AG04449 (cell line): ENCODE measurements around the gene GALM.

Experiments
- CTCF ChIA-PET: fragments of 350-600 bp; formaldehyde crosslinking; extraction: SDS; loops from one replicate; lab custom pipeline; 2021; ENCODE audit warnings: antibody characterized with exemption; lab: Yijun Ruan, JAX
- POLR2A ChIA-PET: fragments of 400-600, 350-600 bp; formaldehyde crosslinking; extraction: SDS; loops from one replicate; lab custom pipeline; 2020; ENCODE audit warnings: antibody characterized with exemption, inconsistent platforms; lab: Yijun Ruan, JAX
- DNase-seq: peaks from one replicate; pipeline ENCODE4 v3.0.0-alpha.2; 2010; ENCODE audit warnings: low read depth, low spot score
- H3K4me3 ChIP-seq: 2 replicates; pipeline ENCODE4 v1.5.1; 2011; ENCODE audit warnings: low read depth, mild to moderate bottlenecking, control low read depth, low read length
- TF ChIP-seq, protein P1 (sequence below): IDR thresholded peaks from one replicate; pipeline ENCODE4 v1.5.1; 2011; ENCODE audit warnings: mild to moderate bottlenecking, moderate library complexity, low read length, control low read depth, inconsistent platforms; ENCODE audit not compliant: insufficient read depth; ENCODE audit errors: missing control alignments

The GALM gene

DNA sequence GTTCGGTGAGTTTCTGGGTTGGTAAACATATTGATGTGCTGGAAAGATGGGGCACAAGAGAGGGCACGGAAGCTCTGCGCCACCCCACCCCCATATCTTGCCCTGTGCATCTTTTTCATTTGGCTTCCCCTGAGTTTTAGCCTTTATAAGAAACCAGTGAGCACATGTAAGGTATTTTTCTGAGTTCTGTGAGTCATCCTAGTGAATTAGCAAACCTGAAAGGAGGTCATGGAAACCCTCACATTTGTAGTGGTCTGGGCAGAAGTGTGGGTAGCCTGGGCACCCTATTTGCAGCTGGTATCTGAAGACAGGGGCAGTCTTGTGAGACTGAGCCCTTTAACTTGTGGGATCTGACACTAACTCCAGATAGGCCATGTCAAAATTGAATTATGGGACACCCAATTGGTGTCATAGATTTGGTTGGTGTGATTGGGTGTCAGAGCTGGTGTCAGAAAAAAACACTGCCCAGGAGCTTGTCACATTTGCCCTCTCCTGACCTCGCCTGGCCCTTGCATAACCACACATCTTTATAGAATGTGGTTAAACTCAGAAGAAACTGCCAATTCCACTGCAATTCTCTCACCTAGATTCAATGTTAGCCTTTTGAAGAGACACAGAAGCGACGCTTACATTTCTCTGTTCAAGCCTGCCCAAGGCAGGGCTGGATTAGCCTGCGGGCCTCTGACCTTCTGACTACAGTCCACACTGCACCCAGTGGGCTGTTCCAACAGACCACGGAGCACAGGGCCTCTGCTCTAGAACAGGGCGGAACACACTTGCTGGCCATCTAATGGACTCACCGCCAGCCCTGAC lies 12.0 kb upstream of the GALM start:
- TF ChIP-seq, protein P1, sequence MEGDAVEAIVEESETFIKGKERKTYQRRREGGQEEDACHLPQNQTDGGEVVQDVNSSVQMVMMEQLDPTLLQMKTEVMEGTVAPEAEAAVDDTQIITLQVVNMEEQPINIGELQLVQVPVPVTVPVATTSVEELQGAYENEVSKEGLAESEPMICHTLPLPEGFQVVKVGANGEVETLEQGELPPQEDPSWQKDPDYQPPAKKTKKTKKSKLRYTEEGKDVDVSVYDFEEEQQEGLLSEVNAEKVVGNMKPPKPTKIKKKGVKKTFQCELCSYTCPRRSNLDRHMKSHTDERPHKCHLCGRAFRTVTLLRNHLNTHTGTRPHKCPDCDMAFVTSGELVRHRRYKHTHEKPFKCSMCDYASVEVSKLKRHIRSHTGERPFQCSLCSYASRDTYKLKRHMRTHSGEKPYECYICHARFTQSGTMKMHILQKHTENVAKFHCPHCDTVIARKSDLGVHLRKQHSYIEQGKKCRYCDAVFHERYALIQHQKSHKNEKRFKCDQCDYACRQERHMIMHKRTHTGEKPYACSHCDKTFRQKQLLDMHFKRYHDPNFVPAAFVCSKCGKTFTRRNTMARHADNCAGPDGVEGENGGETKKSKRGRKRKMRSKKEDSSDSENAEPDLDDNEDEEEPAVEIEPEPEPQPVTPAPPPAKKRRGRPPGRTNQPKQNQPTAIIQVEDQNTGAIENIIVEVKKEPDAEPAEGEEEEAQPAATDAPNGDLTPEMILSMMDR = no peak

DNA sequence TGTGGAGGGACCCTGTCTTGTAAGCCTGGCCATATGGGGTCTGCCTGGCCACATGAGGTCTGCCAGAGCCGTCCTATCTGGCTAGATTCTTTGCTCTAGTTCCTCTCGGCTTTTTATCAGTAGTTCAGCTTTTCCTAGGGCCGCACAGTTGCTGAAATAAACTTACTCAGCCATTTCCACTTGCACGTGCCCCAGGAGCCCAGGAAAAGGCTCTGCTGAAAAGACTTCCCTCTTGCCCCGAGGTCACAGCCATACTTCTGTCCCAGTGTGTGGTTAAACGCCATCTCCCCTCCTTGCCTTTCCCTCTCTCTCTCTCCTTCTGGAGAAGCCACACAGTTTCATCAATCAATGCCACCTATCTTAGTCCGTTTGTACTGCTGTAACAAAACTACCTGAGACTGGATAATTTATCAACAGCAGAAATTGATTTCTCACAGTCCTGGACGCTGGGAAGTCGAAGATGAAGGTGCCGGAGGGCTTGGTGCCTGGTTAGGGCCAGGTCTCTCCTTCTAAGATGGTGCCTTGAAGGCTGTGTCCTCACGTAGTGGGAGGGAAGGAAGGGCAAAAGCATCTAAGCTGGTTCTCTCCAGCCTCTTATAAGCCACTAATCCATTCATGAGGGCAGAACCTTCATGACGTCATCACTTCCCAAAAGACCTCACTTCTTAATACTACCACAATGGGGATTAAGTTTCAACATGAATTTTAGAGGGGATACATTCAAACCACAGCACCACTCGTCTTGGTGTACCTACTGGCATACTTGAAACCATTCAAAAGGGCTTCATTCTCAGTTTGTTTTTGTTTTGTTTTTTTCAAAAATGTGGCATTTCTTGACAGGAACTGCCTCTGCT lies 11.2 kb upstream of the GALM start:
- POLR2A ChIA-PET = no interaction called here
- CTCF ChIA-PET = interaction anchor here (0.9 kb wide), 1 partner anchor 51 kb away, joined by 3 read pairs; the partner anchor contains the start of gene HNRNPLL
- H3K4me3 ChIP-seq = no peak overlapping the region
- no peak for DNase-seq
- TF ChIP-seq, protein P1 = no peak

More for the DNA sequence above, 12.0 kb upstream of the GALM start:
- no peak overlapping the region for H3K4me3 ChIP-seq
- DNase-seq = no peak
- POLR2A ChIA-PET = no interaction called here
- CTCF ChIA-PET = no interaction called here

DNA sequence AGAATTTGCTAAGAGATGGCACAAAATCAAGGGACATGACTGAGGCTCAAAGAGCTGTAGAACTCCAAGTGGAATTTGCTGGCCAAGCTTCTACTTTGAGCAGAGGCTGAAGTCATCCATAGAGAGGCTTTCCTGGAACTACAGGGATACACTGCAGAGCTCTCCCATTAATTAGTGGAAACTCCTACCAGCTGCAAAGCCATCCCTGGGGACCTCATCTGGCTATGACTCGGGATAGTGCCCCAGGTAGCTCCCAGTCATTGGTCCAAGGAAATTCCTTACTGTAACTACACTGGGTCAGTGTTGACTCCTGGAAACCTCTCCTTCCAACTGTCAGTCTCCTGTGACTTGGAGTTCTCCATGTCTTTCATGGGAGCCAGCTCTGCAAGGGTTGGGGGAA lies 10.5 kb upstream of the GALM start:
- no peak for DNase-seq
- POLR2A ChIA-PET = no interaction called here
- CTCF ChIA-PET = interaction anchor here (0.9 kb wide), 1 partner anchor 52 kb away, joined by 3 read pairs; the partner anchor contains the start of gene HNRNPLL
- H3K4me3 ChIP-seq = no peak overlapping the region
- TF ChIP-seq, protein P1 = no peak

DNA sequence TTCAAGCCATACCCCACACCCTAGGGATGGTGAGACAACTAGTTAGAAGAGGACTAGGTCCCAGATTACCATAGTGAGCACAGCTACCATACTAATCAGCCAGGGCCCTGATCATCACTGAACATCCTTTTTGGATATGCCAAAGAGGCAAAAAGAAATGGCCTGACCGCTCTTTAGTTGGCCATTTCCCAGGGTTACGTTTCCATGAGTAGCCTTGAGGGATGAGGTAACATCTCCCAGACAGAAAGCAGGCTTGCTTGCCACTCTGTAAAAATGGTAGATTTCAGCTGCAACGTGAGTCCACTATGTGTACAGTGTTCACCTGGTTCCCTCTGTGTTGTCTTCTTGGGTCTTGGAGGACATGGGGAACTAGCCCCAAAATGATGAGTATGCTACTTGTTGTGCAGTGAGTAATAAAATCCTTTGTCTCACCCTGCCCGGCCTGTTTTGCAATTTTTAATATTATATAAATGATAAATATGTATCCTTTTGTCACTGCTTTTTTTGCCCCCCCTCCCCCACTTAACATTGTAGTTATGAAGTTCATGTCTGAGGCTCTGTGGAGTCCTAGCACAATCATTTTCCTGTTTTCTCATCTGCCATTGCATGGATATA lies 8.9 kb upstream of the GALM start:
- ChIA-PET CTCF (interaction anchor here (1.0 kb wide), 1 partner anchor 53 kb away, joined by 3 read pairs; no protein-coding TSS in a partner anchor), POLR2A (no interaction called here)
- H3K4me3 ChIP-seq = no peak overlapping the region
- no peak for DNase-seq
- TF ChIP-seq, protein P1 = no peak

DNA sequence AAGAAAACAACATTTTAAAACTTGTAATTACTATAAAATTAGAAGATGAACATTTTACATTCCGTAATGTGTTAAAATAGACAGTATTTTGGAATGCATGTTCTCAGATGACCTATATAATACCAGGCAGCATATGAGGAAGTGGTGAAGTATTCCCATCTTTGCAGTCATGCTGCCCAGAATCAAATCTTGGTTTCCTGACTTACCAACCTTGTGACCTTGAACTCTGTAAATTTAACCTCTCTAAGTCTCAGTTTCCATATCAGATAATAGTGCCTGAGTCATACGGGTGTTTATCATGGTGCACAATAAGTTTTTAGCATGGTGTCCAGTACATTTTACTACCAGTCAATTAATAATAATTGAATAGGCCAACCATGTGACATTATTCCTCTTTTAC lies 7.3 kb upstream of the GALM start:
- ChIA-PET CTCF (interaction anchor here (1.0 kb wide), 1 partner anchor 8 kb away, joined by 3 read pairs; no protein-coding TSS in a partner anchor), POLR2A (no interaction called here)
- no peak for DNase-seq
- TF ChIP-seq, protein P1 = no peak
- H3K4me3 ChIP-seq = no peak overlapping the region
